ENCODE results near the gene CACHD1. TPM values are rescaled to one million over a fixed set of nuclear protein-coding genes. Genes with fewer than 3 reads are reported as not detected.

The CACHD1 gene
- total RNA-seq, 1 experiment from 2014 or later: 29.9 TPM

DNA sequence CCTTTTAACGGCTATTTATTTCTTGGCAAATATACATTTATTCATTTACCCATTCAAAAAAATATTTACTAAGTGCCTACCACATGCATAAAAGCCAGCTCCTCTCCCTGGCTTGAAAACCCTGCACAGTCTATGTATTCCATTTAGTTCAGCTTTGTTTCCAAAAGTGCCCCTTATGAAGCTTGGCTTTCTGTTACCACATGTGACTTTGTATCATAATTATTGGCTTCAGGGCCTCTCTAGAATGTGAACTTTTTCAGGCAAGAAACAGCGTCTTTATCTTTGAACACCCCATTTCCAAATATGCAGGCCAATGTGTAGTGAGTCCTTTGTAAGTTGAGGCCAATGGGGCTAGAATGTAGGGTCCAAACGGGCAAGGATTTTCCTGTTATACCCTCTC, 69.4 kb downstream of the CACHD1 start:
- intact Hi-C loops (cut with micrococcal nuclease; ENCODE audit: unreplicated experiment) (no loop called here), in situ Hi-C loops (cut with HindIII; ENCODE audit: low pct_unique_long_range_greater_than_20kb, low sequenced_read_pairs) (no loop called here)
- Histone ChIP-seq H3K4me3 (ENCODE audit: low read depth in 2 of 2, low read length in 2 of 2) (no peak overlapping the region), H3K36me3 (ENCODE audit: control insufficient read depth, insufficient read depth, low read length) (no peaks in the 10 kb centered on the region), H3K4me1 (ENCODE audit: control insufficient read depth, insufficient read depth, low read length) (peaks cover 20% of the 10 kb centered on the region), H3K27me3 (ENCODE audit: control insufficient read depth, insufficient read depth, low read length) (no peaks in the 10 kb centered on the region), H3K27ac (ENCODE audit: low read length) (no peak overlapping the region), H3K9me3 (ENCODE audit: control insufficient read depth, insufficient read depth, low read depth, low read length) (no peaks in the 10 kb centered on the region)
- BruUV-seq (replicated peaks): no TSS peak
- ATAC-seq (no peak), DNase-seq (ENCODE audit: low read depth, low spot score) (no peak)
- no peak for TF ChIP-seq SIN3A (IDR thresholded peaks at IDR 0.05; ENCODE audit: borderline replicate concordance, insufficient read depth, low read depth, low read length)
- no peak for TF ChIP-seq TCF7L2 (IDR thresholded peaks at IDR 0.05; ENCODE audit: low read depth, low read length)
- TF ChIP-seq, protein P1, sequence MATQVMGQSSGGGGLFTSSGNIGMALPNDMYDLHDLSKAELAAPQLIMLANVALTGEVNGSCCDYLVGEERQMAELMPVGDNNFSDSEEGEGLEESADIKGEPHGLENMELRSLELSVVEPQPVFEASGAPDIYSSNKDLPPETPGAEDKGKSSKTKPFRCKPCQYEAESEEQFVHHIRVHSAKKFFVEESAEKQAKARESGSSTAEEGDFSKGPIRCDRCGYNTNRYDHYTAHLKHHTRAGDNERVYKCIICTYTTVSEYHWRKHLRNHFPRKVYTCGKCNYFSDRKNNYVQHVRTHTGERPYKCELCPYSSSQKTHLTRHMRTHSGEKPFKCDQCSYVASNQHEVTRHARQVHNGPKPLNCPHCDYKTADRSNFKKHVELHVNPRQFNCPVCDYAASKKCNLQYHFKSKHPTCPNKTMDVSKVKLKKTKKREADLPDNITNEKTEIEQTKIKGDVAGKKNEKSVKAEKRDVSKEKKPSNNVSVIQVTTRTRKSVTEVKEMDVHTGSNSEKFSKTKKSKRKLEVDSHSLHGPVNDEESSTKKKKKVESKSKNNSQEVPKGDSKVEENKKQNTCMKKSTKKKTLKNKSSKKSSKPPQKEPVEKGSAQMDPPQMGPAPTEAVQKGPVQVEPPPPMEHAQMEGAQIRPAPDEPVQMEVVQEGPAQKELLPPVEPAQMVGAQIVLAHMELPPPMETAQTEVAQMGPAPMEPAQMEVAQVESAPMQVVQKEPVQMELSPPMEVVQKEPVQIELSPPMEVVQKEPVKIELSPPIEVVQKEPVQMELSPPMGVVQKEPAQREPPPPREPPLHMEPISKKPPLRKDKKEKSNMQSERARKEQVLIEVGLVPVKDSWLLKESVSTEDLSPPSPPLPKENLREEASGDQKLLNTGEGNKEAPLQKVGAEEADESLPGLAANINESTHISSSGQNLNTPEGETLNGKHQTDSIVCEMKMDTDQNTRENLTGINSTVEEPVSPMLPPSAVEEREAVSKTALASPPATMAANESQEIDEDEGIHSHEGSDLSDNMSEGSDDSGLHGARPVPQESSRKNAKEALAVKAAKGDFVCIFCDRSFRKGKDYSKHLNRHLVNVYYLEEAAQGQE (IDR thresholded peaks at IDR 0.05; ENCODE audit: insufficient read depth in 1 of 2, low read depth in 2 of 2, low read length in 1 of 2): no peak
- no peak for TF ChIP-seq CTCF (IDR thresholded peaks at IDR 0.05)
- POLR2A ChIA-PET: no interaction called here
- CTCF ChIA-PET: no interaction called here

GRCh38 chr1:64539781-64540218, 69.9 kb downstream of the CACHD1 start:
- no peak for ATAC-seq
- no peak overlapping the region for H3K27ac ChIP-seq (ENCODE audit: low read length)
- in situ Hi-C loops (cut with HindIII; ENCODE audit: low pct_unique_long_range_greater_than_20kb, low sequenced_read_pairs) (no loop called here), intact Hi-C loops (cut with micrococcal nuclease; ENCODE audit: unreplicated experiment) (no loop called here)
- peaks cover 20% of the 10 kb centered on the region for H3K4me1 ChIP-seq (ENCODE audit: control insufficient read depth, insufficient read depth, low read length)
- TF ChIP-seq SIN3A (IDR thresholded peaks at IDR 0.05; ENCODE audit: borderline replicate concordance, insufficient read depth, low read depth, low read length) (no peak), CTCF (IDR thresholded peaks at IDR 0.05) (no peak), TCF7L2 (IDR thresholded peaks at IDR 0.05; ENCODE audit: low read depth, low read length) (no peak), POLR2AphosphoS5 (IDR thresholded peaks at IDR 0.05; ENCODE audit: low read depth, low read length) (no peak)
- TF ChIP-seq, protein P1 (IDR thresholded peaks at IDR 0.05; ENCODE audit: insufficient read depth in 1 of 2, low read depth in 2 of 2, low read length in 1 of 2): no peak
- no peak overlapping the region for H3K4me3 ChIP-seq (ENCODE audit: low read depth in 2 of 2, low read length in 2 of 2)
- no peaks in the 10 kb centered on the region for H3K9me3 ChIP-seq (ENCODE audit: control insufficient read depth, insufficient read depth, low read depth, low read length)
- DNase-seq (ENCODE audit: low read depth, low spot score): no peak
- POLR2A ChIA-PET: no interaction called here
- CTCF ChIA-PET: interaction anchor here (0.6 kb wide), 1 partner anchor 297 kb away, joined by 7 read pairs; no protein-coding TSS in a partner anchor
- BruUV-seq (replicated peaks): no TSS peak
- no peaks in the 10 kb centered on the region for H3K27me3 ChIP-seq (ENCODE audit: control insufficient read depth, insufficient read depth, low read length)
- no peaks in the 10 kb centered on the region for H3K36me3 ChIP-seq (ENCODE audit: control insufficient read depth, insufficient read depth, low read length)
